IMR-90 (cell line): ENCODE results near the gene PDS5A. TPM values are rescaled to one million over a fixed set of nuclear protein-coding genes. Genes with fewer than 3 reads are reported as not detected.

Experiments
- ATAC-seq: fragments of 200-7000 bp; cut with Tn5 transposase; 2 replicates; pipeline ENCODE4 v1.9.1; 2020; ENCODE audit warnings: low read depth, mild to moderate bottlenecking, moderate library complexity
- BruUV-seq: library from RNA; stranded (reverse); fragments of 400-500 nt; replicated peaks from 2 replicates; lab custom pipeline; 2021; lab: Mats Ljungman, UMichigan
- CTCF ChIA-PET: fragments of 300-600 bp; formaldehyde crosslinking; extraction: SDS; loops from one replicate; lab custom pipeline; 2021; ENCODE audit warnings: antibody characterized with exemption; lab: Yijun Ruan, JAX
- POLR2A ChIA-PET: fragments of 300-600 bp; sonication (Branson Sonifier 250); formaldehyde crosslinking; loops from one replicate; lab custom pipeline; 2022; ENCODE audit warnings: antibody characterized with exemption; ENCODE audit not compliant: unreplicated experiment; lab: Charles Lee
- DNase-seq: peaks from one replicate; pipeline ENCODE4 v3.0.0; 2013
- H2AFZ ChIP-seq: replicated peaks from 2 replicates; pipeline ENCODE3; 2013; ENCODE audit warnings: low read length, mild to moderate bottlenecking; ENCODE audit not compliant: poor library complexity
- H2AK5ac ChIP-seq: 2 replicates; pipeline ENCODE4 v1.6.1; 2013; ENCODE audit warnings: low read depth, low read length, inconsistent platforms
- H2AK9ac ChIP-seq: replicated peaks from 2 replicates; pipeline ENCODE3; 2013; ENCODE audit warnings: mild to moderate bottlenecking, low read depth, low read length, moderate library complexity; ENCODE audit not compliant: poor library complexity
- H2BK120ac ChIP-seq: 2 replicates; pipeline ENCODE4 v1.6.1; 2013; ENCODE audit warnings: low read depth, low read length, inconsistent platforms
- H2BK15ac ChIP-seq: 3 replicates; pipeline ENCODE4 v1.6.1; 2013; ENCODE audit warnings: low read depth, low read length, inconsistent platforms
- H2BK20ac ChIP-seq: 2 replicates; pipeline ENCODE4 v1.6.1; 2013; ENCODE audit warnings: low read depth, mild to moderate bottlenecking, inconsistent platforms, low read length, moderate library complexity
- H2BK5ac ChIP-seq: 2 replicates; pipeline ENCODE4 v1.6.1; 2013; ENCODE audit warnings: mild to moderate bottlenecking, low read depth, low read length, inconsistent platforms; ENCODE audit not compliant: poor library complexity, severe bottlenecking
- H3K14ac ChIP-seq: replicated peaks from 2 replicates; pipeline ENCODE4 v1.6.1; 2013; ENCODE audit warnings: low read depth, low read length, inconsistent platforms
- H3K18ac ChIP-seq: 2 replicates; pipeline ENCODE4 v1.6.1; 2013; ENCODE audit warnings: low read depth, low read length, control low read depth
- H3K23ac ChIP-seq: 2 replicates; pipeline ENCODE4 v1.6.1; 2013; ENCODE audit warnings: low read depth, low read length, inconsistent platforms
- H3K27ac ChIP-seq: 2 replicates; pipeline ENCODE4 v1.5.1; 2013; ENCODE audit warnings: mild to moderate bottlenecking, control low read depth, low read length; ENCODE audit not compliant: insufficient read depth
- H3K27me3 ChIP-seq: 2 replicates; pipeline ENCODE4 v1.6.1; 2013; ENCODE audit warnings: low read length; ENCODE audit not compliant: control insufficient read depth, insufficient read depth
- H3K36me3 ChIP-seq: 2 replicates; pipeline ENCODE4 v1.6.1; 2013; ENCODE audit warnings: low read length, mixed read lengths; ENCODE audit not compliant: control insufficient read depth, insufficient read depth
- H3K4ac ChIP-seq: 2 replicates; pipeline ENCODE4 v1.6.1; 2013; ENCODE audit warnings: low read depth, low read length, inconsistent platforms
- H3K4me1 ChIP-seq: 2 replicates; pipeline ENCODE4 v1.6.1; 2013; ENCODE audit warnings: low read length, mixed read lengths; ENCODE audit not compliant: control insufficient read depth, insufficient read depth
- H3K4me2 ChIP-seq: 2 replicates; pipeline ENCODE4 v1.6.1; 2013; ENCODE audit warnings: low read depth, mild to moderate bottlenecking, control low read depth, low read length, moderate library complexity
- H3K4me3 ChIP-seq: 2 replicates; pipeline ENCODE4 v1.5.1; 2013; ENCODE audit warnings: low read depth, mild to moderate bottlenecking, control low read depth, low read length, moderate library complexity; ENCODE audit not compliant: insufficient read depth
- H3K56ac ChIP-seq: 2 replicates; pipeline ENCODE4 v1.6.1; 2013; ENCODE audit warnings: low read length, inconsistent platforms; ENCODE audit not compliant: insufficient read depth; ENCODE audit errors: extremely low read depth
- H3K79me1 ChIP-seq, 2 experiments: 2 replicates each; pipeline ENCODE4 v1.6.1; 2013; ENCODE audit warnings: low read length in 2 of 2, inconsistent platforms in 1 of 2, low read depth in 1 of 2
- H3K9ac ChIP-seq: 2 replicates; pipeline ENCODE4 v1.6.1; 2013; ENCODE audit warnings: low read depth, low read length, control low read depth
- H3K9me1 ChIP-seq: 2 replicates; pipeline ENCODE4 v1.6.1; 2013; ENCODE audit warnings: low read length, inconsistent platforms; ENCODE audit not compliant: insufficient read depth
- H3K9me3 ChIP-seq: 2 replicates; pipeline ENCODE4 v1.6.1; 2013; ENCODE audit warnings: low read length; ENCODE audit not compliant: control insufficient read depth, insufficient read depth
- H4K20me1 ChIP-seq: 2 replicates; pipeline ENCODE4 v1.6.1; 2013; ENCODE audit warnings: low read length, inconsistent platforms; ENCODE audit not compliant: insufficient read depth
- H4K5ac ChIP-seq: 2 replicates; pipeline ENCODE4 v1.6.1; 2013; ENCODE audit warnings: mild to moderate bottlenecking, low read depth, low read length, control low read depth
- H4K8ac ChIP-seq, 2 experiments: 2 replicates each; pipeline ENCODE4 v1.6.1; 2013; ENCODE audit warnings: low read depth in 2 of 2, low read length in 2 of 2, control low read depth in 1 of 2, inconsistent platforms in 1 of 2
- H4K91ac ChIP-seq: 2 replicates; pipeline ENCODE4 v1.6.1; 2013; ENCODE audit warnings: low read depth, low read length, inconsistent platforms; ENCODE audit not compliant: insufficient read depth
- BHLHE40 ChIP-seq: fragments of 150-350 bp; IDR thresholded peaks from 2 replicates; pipeline ENCODE4 v1.6.1; 2016; ENCODE audit warnings: mild to moderate bottlenecking, low read depth, low read length
- CEBPB ChIP-seq: IDR thresholded peaks from 2 replicates; pipeline ENCODE4 v1.6.1; 2012; ENCODE audit warnings: low read depth, low read length, improper control_type of control experiment
- CHD1 ChIP-seq: IDR thresholded peaks from 2 replicates; pipeline ENCODE4 v1.6.1; 2012; ENCODE audit warnings: low read depth, low read length, improper control_type of control experiment
- MAFK ChIP-seq: IDR thresholded peaks from 2 replicates; pipeline ENCODE4 v1.6.1; 2012; ENCODE audit warnings: low read depth, low read length, improper control_type of control experiment
- NFE2L2 ChIP-seq: fragments of 150-350 bp; IDR thresholded peaks from 2 replicates; pipeline ENCODE4 v1.6.1; 2016; ENCODE audit warnings: low read depth, mild to moderate bottlenecking, low read length
- POLR2A ChIP-seq: IDR thresholded peaks from 2 replicates; pipeline ENCODE4 v1.6.1; 2012; ENCODE audit warnings: mild to moderate bottlenecking, low read depth, low read length
- RAD21 ChIP-seq: IDR thresholded peaks from 2 replicates; pipeline ENCODE4 v1.6.1; 2012; ENCODE audit warnings: low read length, improper control_type of control experiment
- RFX5 ChIP-seq: IDR thresholded peaks from 2 replicates; pipeline ENCODE4 v1.8.0; 2012; ENCODE audit warnings: low read depth, mild to moderate bottlenecking, low read length, moderate library complexity
- WGBS, 2 experiments: methylation state at CpG; one replicate each; pipeline versions ENCODE4 v1.1.5 to v1.1.7; 2013; ENCODE audit warnings: missing lambda C conversion rate in 2 of 2; ENCODE audit not compliant: insufficient read length in 1 of 2; ENCODE audit errors: extremely low coverage in 2 of 2; 5-methylcytosine and 5-hydroxymethylcytosine counted together
- dilution Hi-C: fragments of 300-500 bp; cut with HindIII; formaldehyde crosslinking; loops from one replicate; pipeline ENCODE4 v1.14.3; 2018; ENCODE audit warnings: low sequenced_read_pairs; ENCODE audit not compliant: unreplicated experiment
- in situ Hi-C: fragments of 300-500 bp; cut with MboI; formaldehyde crosslinking; loops from 3 replicates; pipeline ENCODE4 v1.14.3; 2019; ENCODE audit warnings: low sequenced_read_pairs, inconsistent platforms, mixed read lengths
- intact Hi-C: fragments of 100-400 bp; cut with micrococcal nuclease; formaldehyde crosslinking; loops from 2 replicates; pipeline ENCODE4 v1.10.0; 2022
- polyA plus RNA-seq, 3 experiments: library from polyadenylated mRNA; depleted of rRNA; stranded (reverse); fragments of >200 nt; gene quantifications; 2 replicates each; pipeline ENCODE4 v1.2.3, GENCODE V29; 2012; ENCODE audit warnings: low replicate concordance in 1 of 3
- total RNA-seq: library from RNA; depleted of rRNA; stranded (reverse); fragments of >200 nt; gene quantifications from 2 replicates; pipeline ENCODE4 v1.2.3, GENCODE V29; 2012
- TF ChIP-seq, protein P1 (sequence below): fragments of 150-350 bp; IDR thresholded peaks from 2 replicates; pipeline ENCODE4 v1.6.1; 2017; ENCODE audit warnings: mild to moderate bottlenecking, antibody characterized with exemption, low read length, low read depth
- TF ChIP-seq, protein P2 (sequence below): conservative IDR thresholded peaks from 2 replicates; pipeline ENCODE4 v1.5.1; 2012; ENCODE audit warnings: mild to moderate bottlenecking, low read depth, low read length, improper control_type of control experiment

Gene PDS5A
- total and polyA plus RNA-seq, 2 of the 4 experiments (the other 2 are of a cell fraction): 16.3 to 33.5 TPM

DNA sequence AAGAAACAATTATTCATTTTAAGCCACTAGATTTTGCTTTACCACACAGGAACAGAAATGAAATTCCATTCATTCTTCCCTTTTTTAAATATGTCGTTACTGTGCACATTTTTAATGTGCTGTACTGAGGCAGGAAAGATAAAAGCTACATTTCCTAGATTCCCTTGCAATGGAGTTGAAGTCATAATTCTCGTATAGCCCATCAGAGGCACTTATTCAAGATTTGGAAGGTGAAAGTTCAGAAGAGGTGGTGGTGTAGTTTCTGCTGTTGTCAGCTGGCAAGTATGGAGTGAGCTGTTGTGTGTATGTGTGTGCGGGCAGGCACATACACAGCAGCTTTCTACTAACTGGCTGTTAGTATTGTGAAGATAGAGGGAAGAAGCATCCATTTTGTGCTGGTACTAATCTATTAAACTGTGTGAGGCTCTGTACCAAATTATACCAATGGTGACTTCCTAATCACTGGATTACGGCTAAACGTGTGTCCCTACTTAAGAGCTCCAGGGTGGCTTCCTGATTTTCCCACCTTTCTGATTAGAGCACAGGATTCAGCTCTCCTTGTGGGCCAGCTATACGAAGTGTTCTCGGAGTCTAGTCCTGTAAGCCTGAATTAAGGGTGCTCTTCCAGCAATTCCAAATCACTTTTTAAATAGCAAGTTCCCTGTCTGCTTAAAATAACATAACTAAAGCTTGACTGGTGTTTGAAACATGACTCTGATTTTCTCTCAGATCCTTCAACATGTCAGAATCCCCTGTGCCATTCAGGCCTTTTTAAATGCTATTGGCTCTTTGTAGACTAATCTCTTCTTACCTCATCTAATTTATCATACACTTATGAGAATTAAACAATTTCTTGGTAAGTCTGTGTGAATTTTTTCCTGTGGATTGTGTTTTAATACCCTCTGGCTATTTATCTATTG, 43.8 kb downstream of the PDS5A start:
- peak overlapping the region; percentile 55 for H3K9ac ChIP-seq
- H3K4me2 ChIP-seq: peak overlapping the region; percentile 98
- peak overlapping the region; percentile 21 to 55 for H4K8ac ChIP-seq
- intact Hi-C loops (no loop called here), dilution Hi-C loops (no loop called here), in situ Hi-C loops (no loop called here)
- H3K56ac ChIP-seq: peak overlapping the region; percentile 1; the same call in 1 of the 2 replicates
- peak overlapping the region; percentile 32 for H3K14ac ChIP-seq
- peak overlapping the region; percentile 35 for H2BK120ac ChIP-seq
- CTCF ChIA-PET: interaction anchor here (0.6 kb wide), 1 partner anchor 16 kb away, joined by 4 read pairs; no protein-coding TSS in a partner anchor
- peak overlapping the region; percentile 77 for H4K91ac ChIP-seq
- peaks cover 42% of the 10 kb centered on the region for H4K20me1 ChIP-seq
- H4K5ac ChIP-seq: peak overlapping the region; percentile 25; the same call in 1 of the 2 replicates
- 0 out of 2 replicates have a peak, but pooled peaks cover 2% of the 10 kb centered on the region for H3K36me3 ChIP-seq
- peak overlapping the region; percentile 87 for H2BK5ac ChIP-seq
- DNase-seq (peak; percentile 69), ATAC-seq (peak; percentile 74)
- peak overlapping the region; percentile 21; the same call in 1 of the 2 replicates for H3K23ac ChIP-seq
- H2BK15ac ChIP-seq: peak overlapping the region; percentile 30; the same call in 2 of the 3 replicates
- peak overlapping the region; percentile 35; the same call in 1 of the 2 replicates for H3K4ac ChIP-seq
- peaks cover 43 to 74% of the 10 kb centered on the region in 2 experiments for H3K79me1 ChIP-seq
- TF ChIP-seq, protein P1, sequence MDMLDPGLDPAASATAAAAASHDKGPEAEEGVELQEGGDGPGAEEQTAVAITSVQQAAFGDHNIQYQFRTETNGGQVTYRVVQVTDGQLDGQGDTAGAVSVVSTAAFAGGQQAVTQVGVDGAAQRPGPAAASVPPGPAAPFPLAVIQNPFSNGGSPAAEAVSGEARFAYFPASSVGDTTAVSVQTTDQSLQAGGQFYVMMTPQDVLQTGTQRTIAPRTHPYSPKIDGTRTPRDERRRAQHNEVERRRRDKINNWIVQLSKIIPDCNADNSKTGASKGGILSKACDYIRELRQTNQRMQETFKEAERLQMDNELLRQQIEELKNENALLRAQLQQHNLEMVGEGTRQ: no peak
- no peak for TF ChIP-seq CHD1
- TF ChIP-seq NFE2L2: no peak
- TF ChIP-seq POLR2A: no peak
- TF ChIP-seq, protein P2, sequence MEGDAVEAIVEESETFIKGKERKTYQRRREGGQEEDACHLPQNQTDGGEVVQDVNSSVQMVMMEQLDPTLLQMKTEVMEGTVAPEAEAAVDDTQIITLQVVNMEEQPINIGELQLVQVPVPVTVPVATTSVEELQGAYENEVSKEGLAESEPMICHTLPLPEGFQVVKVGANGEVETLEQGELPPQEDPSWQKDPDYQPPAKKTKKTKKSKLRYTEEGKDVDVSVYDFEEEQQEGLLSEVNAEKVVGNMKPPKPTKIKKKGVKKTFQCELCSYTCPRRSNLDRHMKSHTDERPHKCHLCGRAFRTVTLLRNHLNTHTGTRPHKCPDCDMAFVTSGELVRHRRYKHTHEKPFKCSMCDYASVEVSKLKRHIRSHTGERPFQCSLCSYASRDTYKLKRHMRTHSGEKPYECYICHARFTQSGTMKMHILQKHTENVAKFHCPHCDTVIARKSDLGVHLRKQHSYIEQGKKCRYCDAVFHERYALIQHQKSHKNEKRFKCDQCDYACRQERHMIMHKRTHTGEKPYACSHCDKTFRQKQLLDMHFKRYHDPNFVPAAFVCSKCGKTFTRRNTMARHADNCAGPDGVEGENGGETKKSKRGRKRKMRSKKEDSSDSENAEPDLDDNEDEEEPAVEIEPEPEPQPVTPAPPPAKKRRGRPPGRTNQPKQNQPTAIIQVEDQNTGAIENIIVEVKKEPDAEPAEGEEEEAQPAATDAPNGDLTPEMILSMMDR: no peak
- TF ChIP-seq BHLHE40: no peak
- TF ChIP-seq RFX5: no peak
- no peak for TF ChIP-seq MAFK
- no peak for TF ChIP-seq RAD21
- TF ChIP-seq CEBPB: no peak
- 42% methylated on average over 2 of the region's 7 CpGs; no CpG with 5 or more reads in 1 of the 2 experiments for WGBS, 2 experiments
- peaks cover 16% of the 10 kb centered on the region for H3K4me1 ChIP-seq
- POLR2A ChIA-PET: interaction anchor here (0.6 kb wide), 1 partner anchor 35 kb away, joined by 3 read pairs; no protein-coding TSS in a partner anchor
- H2AK9ac ChIP-seq: peak overlapping the region; percentile 31
- peak overlapping the region; percentile 58 for H3K18ac ChIP-seq
- BruUV-seq: no TSS peak
- peak overlapping the region; percentile 13; the same call in 1 of the 2 replicates for H3K4me3 ChIP-seq
- no peaks in the 10 kb centered on the region for H3K27me3 ChIP-seq
- H2AK5ac ChIP-seq: no peak overlapping the region
- peaks cover 24% of the 10 kb centered on the region for H3K9me1 ChIP-seq
- peak overlapping the region; percentile 30 for H3K27ac ChIP-seq
- H2AFZ ChIP-seq: peak overlapping the region; percentile 64
- no peaks in the 10 kb centered on the region for H3K9me3 ChIP-seq
- 0 out of 2 replicates have a peak overlapping the region, but pooled peaks have one; percentile 3 for H2BK20ac ChIP-seq
